ENCODE measurements around the gene COL4A1. TPM values are rescaled to one million over a fixed set of nuclear protein-coding genes. Genes with fewer than 3 reads are reported as not detected.

The COL4A1 gene
- total RNA-seq, 1 donor from 2014 or later: 5,210 TPM

DNA sequence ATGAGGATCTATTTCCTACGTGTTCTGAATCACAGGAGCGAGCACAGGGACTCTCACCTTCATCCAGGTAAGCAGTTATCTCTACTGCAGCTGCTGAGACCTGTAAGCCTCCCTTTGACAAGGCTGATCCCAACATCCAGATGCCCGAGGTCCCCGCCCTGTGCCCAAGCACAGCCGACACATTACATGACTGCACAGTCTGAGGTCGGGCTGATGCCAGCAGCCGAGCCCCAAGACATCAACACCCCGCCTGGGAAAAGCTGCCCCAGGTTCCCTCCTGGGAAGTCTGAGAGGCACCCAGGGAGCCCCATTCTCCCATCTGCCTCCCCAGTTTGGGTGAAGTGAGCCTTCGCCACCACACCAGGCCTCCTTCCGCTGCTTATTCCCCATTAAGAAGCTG, 95.9 kb downstream of the COL4A1 start:
- H3K9me3 Mint-ChIP-seq (ENCODE audit: low read depth): no peaks in the 10 kb centered on the region

DNA sequence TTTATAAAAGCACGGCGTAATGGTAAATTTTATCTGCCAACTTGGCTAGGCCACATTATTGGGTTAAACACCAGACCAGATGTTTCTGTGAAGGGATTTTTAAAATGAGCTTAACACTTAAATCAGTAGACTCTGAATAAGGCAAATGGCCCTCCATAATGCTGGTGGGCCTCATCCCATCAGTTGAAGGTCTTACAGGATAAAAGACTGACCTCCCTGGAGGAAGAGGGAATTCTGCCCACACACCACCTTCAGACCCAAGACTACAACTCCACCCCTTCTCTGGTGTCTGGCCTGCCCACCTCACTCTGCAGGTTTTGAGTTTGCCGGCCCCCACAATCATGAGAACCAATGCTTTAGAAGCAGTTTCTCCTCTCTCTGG, 96.4 kb downstream of the COL4A1 start:
- TF ChIP-seq, protein P1, sequence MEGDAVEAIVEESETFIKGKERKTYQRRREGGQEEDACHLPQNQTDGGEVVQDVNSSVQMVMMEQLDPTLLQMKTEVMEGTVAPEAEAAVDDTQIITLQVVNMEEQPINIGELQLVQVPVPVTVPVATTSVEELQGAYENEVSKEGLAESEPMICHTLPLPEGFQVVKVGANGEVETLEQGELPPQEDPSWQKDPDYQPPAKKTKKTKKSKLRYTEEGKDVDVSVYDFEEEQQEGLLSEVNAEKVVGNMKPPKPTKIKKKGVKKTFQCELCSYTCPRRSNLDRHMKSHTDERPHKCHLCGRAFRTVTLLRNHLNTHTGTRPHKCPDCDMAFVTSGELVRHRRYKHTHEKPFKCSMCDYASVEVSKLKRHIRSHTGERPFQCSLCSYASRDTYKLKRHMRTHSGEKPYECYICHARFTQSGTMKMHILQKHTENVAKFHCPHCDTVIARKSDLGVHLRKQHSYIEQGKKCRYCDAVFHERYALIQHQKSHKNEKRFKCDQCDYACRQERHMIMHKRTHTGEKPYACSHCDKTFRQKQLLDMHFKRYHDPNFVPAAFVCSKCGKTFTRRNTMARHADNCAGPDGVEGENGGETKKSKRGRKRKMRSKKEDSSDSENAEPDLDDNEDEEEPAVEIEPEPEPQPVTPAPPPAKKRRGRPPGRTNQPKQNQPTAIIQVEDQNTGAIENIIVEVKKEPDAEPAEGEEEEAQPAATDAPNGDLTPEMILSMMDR (IDR thresholded peaks at IDR 0.05): no peak
- peak overlapping the region; percentile 75 for H3K27ac Mint-ChIP-seq (ENCODE audit: unreplicated experiment)
- H3K36me3 Mint-ChIP-seq (ENCODE audit: low read depth): peaks cover 61% of the 10 kb centered on the region
- no peaks in the 10 kb centered on the region for H3K27me3 Mint-ChIP-seq (ENCODE audit: low read depth)
- H3K9me3 Mint-ChIP-seq (ENCODE audit: low read depth): no peaks in the 10 kb centered on the region
- no peak overlapping the region for H3K4me3 Mint-ChIP-seq (ENCODE audit: unreplicated experiment)
- no peak for DNase-seq (ENCODE audit: low spot score)
- peaks cover 33% of the 10 kb centered on the region for H3K4me1 Mint-ChIP-seq (ENCODE audit: low read depth)

More for the DNA sequence above, 95.9 kb downstream of the COL4A1 start:
- Mint-ChIP-seq H3K4me1 (ENCODE audit: low read depth) (peaks cover 38% of the 10 kb centered on the region), H3K27me3 (ENCODE audit: low read depth) (no peaks in the 10 kb centered on the region), H3K4me3 (ENCODE audit: unreplicated experiment) (no peak overlapping the region), H3K36me3 (ENCODE audit: low read depth) (peaks cover 61% of the 10 kb centered on the region), H3K27ac (ENCODE audit: unreplicated experiment) (peak overlapping the region; percentile 75)
- TF ChIP-seq, protein P1 (IDR thresholded peaks at IDR 0.05): no peak
- no peak for DNase-seq (ENCODE audit: low spot score)

DNA sequence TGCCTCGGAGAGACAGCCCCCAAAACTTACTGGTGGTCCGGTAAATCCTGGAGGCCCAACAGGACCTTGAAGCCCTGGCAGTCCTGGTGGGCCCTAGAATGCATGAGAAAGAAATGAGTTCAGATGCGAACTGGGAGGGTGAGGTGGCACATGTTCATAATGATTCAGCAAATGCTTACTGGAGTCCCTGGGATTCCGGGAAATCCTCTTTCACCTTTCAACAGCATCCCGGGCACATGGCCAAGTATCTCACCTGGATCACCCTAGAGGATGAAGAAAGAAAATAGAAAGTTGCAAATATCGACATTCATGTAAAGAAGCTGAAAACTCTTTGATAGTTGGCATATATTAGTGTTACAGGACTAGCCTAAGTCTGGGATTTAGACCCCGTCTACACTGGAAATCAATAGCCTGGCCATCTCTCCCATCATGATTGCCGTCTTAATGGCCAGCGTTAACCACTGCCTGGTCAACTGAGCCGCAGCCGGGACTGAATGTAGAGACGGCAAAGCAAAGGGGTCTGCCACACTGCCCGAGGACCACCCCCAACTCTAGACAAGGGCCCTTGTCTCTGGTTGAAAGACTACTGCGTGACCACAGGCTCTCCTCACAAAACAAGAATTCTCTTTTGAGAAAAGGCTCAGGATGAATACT, 96.9 kb downstream of the COL4A1 start:
- Mint-ChIP-seq H3K4me1 (ENCODE audit: low read depth) (peaks cover 28% of the 10 kb centered on the region), H3K36me3 (ENCODE audit: low read depth) (peaks cover 64% of the 10 kb centered on the region), H3K4me3 (ENCODE audit: unreplicated experiment) (no peak overlapping the region), H3K9me3 (ENCODE audit: low read depth) (no peaks in the 10 kb centered on the region), H3K27ac (ENCODE audit: unreplicated experiment) (peak overlapping the region; percentile 75), H3K27me3 (ENCODE audit: low read depth) (no peaks in the 10 kb centered on the region)
- DNase-seq (ENCODE audit: low spot score): no peak
- TF ChIP-seq, protein P1 (IDR thresholded peaks at IDR 0.05): no peak

DNA sequence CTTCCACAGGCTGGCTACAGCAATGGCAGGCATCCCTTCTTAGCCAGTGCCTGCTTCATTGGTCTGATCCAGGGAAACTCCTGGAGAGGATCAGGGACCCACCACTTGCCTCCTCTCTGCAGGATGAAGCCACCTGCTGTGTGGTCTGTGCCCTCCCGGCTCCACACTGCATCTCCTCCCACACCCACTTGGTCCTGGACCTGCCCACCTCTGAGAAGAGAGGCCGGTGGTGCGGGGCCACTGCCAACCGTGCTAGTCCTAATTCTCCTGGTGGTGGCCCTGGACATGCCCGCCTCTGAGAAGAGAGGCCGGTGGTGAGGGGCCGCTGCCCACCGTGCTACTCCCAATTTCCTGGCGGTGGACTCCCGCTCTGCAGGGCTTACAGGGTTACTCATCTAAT, 98.8 kb downstream of the COL4A1 start:
- peak overlapping the region; percentile 41 for H3K27ac Mint-ChIP-seq (ENCODE audit: unreplicated experiment)
- no peaks in the 10 kb centered on the region for H3K27me3 Mint-ChIP-seq (ENCODE audit: low read depth)
- DNase-seq (ENCODE audit: low spot score): no peak
- TF ChIP-seq, protein P1 (IDR thresholded peaks at IDR 0.05): no peak
- peaks cover 10% of the 10 kb centered on the region for H3K4me1 Mint-ChIP-seq (ENCODE audit: low read depth)
- H3K9me3 Mint-ChIP-seq (ENCODE audit: low read depth): no peaks in the 10 kb centered on the region
- peaks cover 63% of the 10 kb centered on the region for H3K36me3 Mint-ChIP-seq (ENCODE audit: low read depth)
- no peak overlapping the region for H3K4me3 Mint-ChIP-seq (ENCODE audit: unreplicated experiment)

DNA sequence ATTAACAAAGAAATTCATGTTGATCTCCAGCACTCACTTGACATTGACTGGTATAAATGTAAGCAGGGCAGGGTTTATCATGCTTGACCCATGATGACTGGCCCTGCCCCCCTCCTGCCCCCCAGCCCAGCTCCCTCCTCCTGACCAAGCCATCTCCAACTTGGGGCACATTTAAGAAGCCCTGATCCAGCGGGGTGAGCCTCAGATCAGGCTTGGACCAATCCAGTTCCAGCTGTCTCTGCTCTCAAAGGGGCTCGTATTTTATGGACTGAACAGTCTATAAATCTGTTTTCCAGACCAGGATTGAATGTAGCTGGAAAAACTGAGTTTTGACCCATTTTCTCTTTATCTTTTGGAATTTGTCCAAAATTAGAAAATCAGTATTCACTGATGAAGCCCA, 100.0 kb downstream of the COL4A1 start:
- Mint-ChIP-seq H3K9me3 (ENCODE audit: low read depth) (no peaks in the 10 kb centered on the region), H3K36me3 (ENCODE audit: low read depth) (peaks cover 58% of the 10 kb centered on the region), H3K27ac (ENCODE audit: unreplicated experiment) (peak overlapping the region; percentile 12), H3K4me3 (ENCODE audit: unreplicated experiment) (no peak overlapping the region), H3K27me3 (ENCODE audit: low read depth) (no peaks in the 10 kb centered on the region), H3K4me1 (ENCODE audit: low read depth) (no peaks in the 10 kb centered on the region)
- TF ChIP-seq, protein P1 (IDR thresholded peaks at IDR 0.05): no peak
- DNase-seq (ENCODE audit: low spot score): no peak

Data from chondrocyte (in vitro differentiated cells).